K562 (cell line): ENCODE results near the gene KMT2A. TPM values are rescaled to one million over a fixed set of nuclear protein-coding genes. Genes with fewer than 3 reads are reported as not detected.

Source experiments
- AFF1 ChIP-seq, 2 experiments: fragments of 450-650 bp; IDR thresholded peaks; 2 replicates each; pipeline ENCODE4 v1.6.1; 2018; ENCODE audit warnings: mild to moderate bottlenecking in 2 of 2, low read depth in 1 of 2; ENCODE audit not compliant: partially characterized antibody in 2 of 2
- ARID1B ChIP-seq: fragments of 450-650 bp; IDR thresholded peaks from 2 replicates; pipeline ENCODE4 v1.6.1; 2016; ENCODE audit warnings: antibody characterized with exemption, mild to moderate bottlenecking, inconsistent platforms
- ATF4 ChIP-seq: fragments of 450-650 bp; formaldehyde crosslinking; IDR thresholded peaks from 2 replicates; pipeline ENCODE4 v1.4.0; 2022; ENCODE audit warnings: mild to moderate bottlenecking, moderate library complexity
- ATF6 ChIP-seq: sonication (generic); formaldehyde crosslinking; IDR thresholded peaks from 2 replicates; pipeline ENCODE4 v1.4.0; 2020; ENCODE audit warnings: mild to moderate bottlenecking, missing genetic modification reagents
- BACH1 ChIP-seq: fragments of 200-800 bp; sonication (Bioruptor generic); IDR thresholded peaks from 2 replicates; pipeline ENCODE4 v1.6.1; 2016; ENCODE audit warnings: missing genetic modification characterization, missing compliant biosample characterization
- CTBP1 ChIP-seq: fragments of 450-650 bp; IDR thresholded peaks from 2 replicates; pipeline ENCODE4 v1.6.1; 2016; ENCODE audit warnings: borderline replicate concordance
- DLX4 ChIP-seq: fragments of 250-450 bp; sonication (Bioruptor Pico); IDR thresholded peaks from 2 replicates; pipeline ENCODE4 v1.6.1; 2021; ENCODE audit warnings: mild to moderate bottlenecking
- FOSL1 ChIP-seq: fragments of 200-800 bp; sonication (Bioruptor generic); conservative IDR thresholded peaks from 2 replicates; pipeline ENCODE4 v1.6.1; 2016; ENCODE audit warnings: missing genetic modification characterization, missing compliant biosample characterization
- KAT8 ChIP-seq: fragments of 450-650 bp; IDR thresholded peaks from 2 replicates; pipeline ENCODE4 v1.6.1; 2016; ENCODE audit warnings: low read depth, mild to moderate bottlenecking
- MTF1 ChIP-seq: fragments of 250-450 bp; sonication (Bioruptor Pico); IDR thresholded peaks from 2 replicates; pipeline ENCODE4 v1.9.0; 2021; ENCODE audit warnings: moderate library complexity, mild to moderate bottlenecking, inconsistent platforms, borderline replicate concordance
- NFIX ChIP-seq: fragments of 250-450 bp; sonication (Bioruptor Pico); IDR thresholded peaks from 2 replicates; pipeline ENCODE4 v1.4.0; 2020; ENCODE audit warnings: low read depth, mild to moderate bottlenecking, moderate library complexity
- PML ChIP-seq: IDR thresholded peaks from 2 replicates; pipeline ENCODE4 v1.6.1; 2012; ENCODE audit warnings: low read length, inconsistent platforms
- RUNX1 ChIP-seq: sonication (generic); IDR thresholded peaks from 2 replicates; pipeline ENCODE4 v1.6.1; 2016; ENCODE audit warnings: antibody characterized with exemption, low read depth
- SMAD1 ChIP-seq: fragments of 150-350 bp; IDR thresholded peaks from 2 replicates; pipeline ENCODE4 v1.6.1; 2014; ENCODE audit warnings: low read length, low read depth; ENCODE audit not compliant: partially characterized antibody
- THAP12 ChIP-seq: fragments of 250-450 bp; sonication (Bioruptor Pico); IDR thresholded peaks from 2 replicates; pipeline ENCODE4 v1.9.0; 2021; ENCODE audit warnings: mild to moderate bottlenecking, inconsistent platforms
- ZBED1 ChIP-seq: IDR thresholded peaks from 2 replicates; pipeline ENCODE4 v1.6.1; 2014
- ZBTB12 ChIP-seq: fragments of 250-450 bp; sonication (Bioruptor Pico); IDR thresholded peaks from 2 replicates; pipeline ENCODE4 v1.4.0; 2020
- polyA plus RNA-seq, 8 experiments: library from polyadenylated mRNA; depleted of rRNA in 4 of 8; stranded (reverse) in 5 of 8; unstranded in 3 of 8; fragments of >200 nt; fragmentation: Nextera tagmentation in 2 of 8; fragmentation: Illumina TruSeq in 1 of 8; extraction: Ambion mirVana in 2 of 8; extraction: Trizol in 1 of 8; gene quantifications; 2 replicates each; pipeline versions ENCODE4 v1.2.1 to v1.2.3, GENCODE V29; 2011 to 2014; ENCODE audit warnings: inconsistent platforms in 1 of 8, missing spikeins in 1 of 8
- total RNA-seq, 7 experiments: library from RNA; depleted of rRNA in 6 of 7; stranded (reverse); fragments of >200 nt in 6 of 7; fragmentation: Illumina TruSeq in 2 of 7; extraction: Trizol in 2 of 7; gene quantifications; 2 replicates each; pipeline versions ENCODE4 v1.2.1 to v1.2.3, GENCODE V29; 2011 to 2021; ENCODE audit warnings: low replicate concordance in 1 of 7

The KMT2A gene
- total and polyA plus RNA-seq, 9 of the 15 experiments (the other 6 are each of a cell fraction or from before 2014, with no cell fraction given), result 9.6 to 59.9 (median 32.6) TPM

GRCh38 chr11:118401151-118401879, 35.0 kb upstream of the KMT2A start, which contains the start of gene ATP5MG (continued):
- 0 out of 2 replicates have a peak, but pooled peaks have one; percentile 27 for TF ChIP-seq THAP12 (CRISPR knock-in tag)
- no peak for TF ChIP-seq DLX4 (CRISPR knock-in tag)
- no peak for TF ChIP-seq FOSL1 (tag)
- TF ChIP-seq KAT8, result no peak
- TF ChIP-seq SMAD1, result peak; percentile 56
- no peak for TF ChIP-seq ATF6 (CRISPR knock-in tag)
- TF ChIP-seq ATF4 (CRISPR knock-in tag), result no peak
- no peak for TF ChIP-seq NFIX (CRISPR knock-in tag)
- peak; percentile 49; the same call in 1 of the 2 replicates for TF ChIP-seq PML
- TF ChIP-seq ARID1B, result no peak
- TF ChIP-seq RUNX1, result no peak
- TF ChIP-seq ZBTB12, result no peak
- TF ChIP-seq MTF1 (CRISPR knock-in tag), result no peak
- TF ChIP-seq ZBED1, result 0 out of 2 replicates have a peak, but pooled peaks have one; percentile 17
- no peak for TF ChIP-seq AFF1 (IDR thresholded peaks at IDR 0.05; ENCODE audit: low read depth in 1 of 2, partially characterized antibody in 2 of 2)
- no peak; the same call in 1 of the 2 replicates for TF ChIP-seq CTBP1
- no peak for TF ChIP-seq BACH1
